Esophagus squamous epithelium (tissue), 5 donors: ENCODE results near the gene CLSTN3. TPM values are rescaled to one million over a fixed set of nuclear protein-coding genes. Genes with fewer than 3 reads are reported as not detected.

Experiments
- DNase-seq: peaks from one replicate; lab custom pipeline; 2025; lab: John Stamatoyannopoulos, UW
- H3K27ac ChIP-seq, 4 donors: fragments of 200-600 bp; sonication (generic); one replicate each; pipeline ENCODE4 v1.5.1; 2016 to 2019; ENCODE audit warnings: mild to moderate bottlenecking in 1 of 4
- H3K27me3 ChIP-seq, 4 donors: fragments of 200-600 bp; sonication (generic); 1 replicate in 3 of 4; 2 replicates in 1 of 4; pipeline versions ENCODE4 v1.5.1 to v1.6.0; 2017 to 2021; ENCODE audit warnings: antibody characterized with exemption in 1 of 4
- H3K36me3 ChIP-seq, 3 donors: fragments of 200-600 bp; sonication (generic); one replicate each; pipeline ENCODE4 v1.5.1; 2016 to 2019
- H3K4me1 ChIP-seq, 3 donors: fragments of 200-600 bp; sonication (generic); one replicate each; pipeline ENCODE4 v1.5.1; 2017 to 2019
- H3K4me3 ChIP-seq, 4 donors: fragments of 200-600 bp; sonication (generic); 1 replicate in 3 of 4; 2 replicates in 1 of 4; pipeline ENCODE4 v1.5.1; 2016 to 2019; ENCODE audit warnings: mild to moderate bottlenecking in 2 of 4, moderate library complexity in 1 of 4
- H3K9me3 ChIP-seq, 3 donors: fragments of 200-600 bp; sonication (generic); one replicate each; pipeline ENCODE4 v1.5.1; 2016 to 2019
- CTCF ChIP-seq, 6 experiments: fragments of 450-650 bp in 4 of 6; fragments of 200-600 bp in 2 of 6; sonication (generic) in 2 of 6; IDR thresholded peaks; one replicate each; pipeline ENCODE4 v1.5.1; 2016 to 2019; ENCODE audit warnings: antibody characterized with exemption in 6 of 6, mild to moderate bottlenecking in 4 of 6, moderate library complexity in 4 of 6
- POLR2A ChIP-seq, 4 donors: fragments of 450-650 bp; IDR thresholded peaks; one replicate each; pipeline ENCODE4 v1.6.1; 2017; ENCODE audit warnings: antibody characterized with exemption in 4 of 4, mild to moderate bottlenecking in 4 of 4, moderate library complexity in 3 of 4
- WGBS, 2 donors: methylation state at CpG; one replicate each; pipeline ENCODE4 v1.1.5; 2018; 5-methylcytosine and 5-hydroxymethylcytosine counted together
- intact Hi-C: fragments of 100-400 bp; cut with DNase I; formaldehyde crosslinking; loops from one replicate; pipeline ENCODE4 v1.15.0; 2022
- total RNA-seq, 4 donors: library from RNA; depleted of rRNA; stranded (reverse); fragments of >200 nt; gene quantifications; one replicate each; pipeline ENCODE4 v1.1.0, GENCODE V29; 2016
- donor health status: DM: yes; HTN: yes; CAD: no.

CLSTN3 gene
- total RNA-seq, 4 donors from 2014 or later, result 4.8 to 12.4 (median 9.5) TPM

GRCh38 chr12:7108003-7108795 lies 22.0 kb upstream of the CLSTN3 start:
- H3K36me3 ChIP-seq, result peaks cover 0 to 20% (median 0%) of the 10 kb centered on the region in 3 donors
- TF ChIP-seq POLR2A (IDR thresholded peaks at IDR 0.05), result peak in 2 of 4 donors; percentile 55 to 74
- TF ChIP-seq CTCF (IDR thresholded peaks at IDR 0.05), result no peak
- peak overlapping the region; percentile 87 to 98 (median 95) for H3K27ac ChIP-seq
- H3K4me1 ChIP-seq, result peaks cover 15 to 56% (median 22%) of the 10 kb centered on the region in 3 donors
- H3K27me3 ChIP-seq, result no peaks in the 10 kb centered on the region
- DNase-seq, result peak; percentile 33
- peak overlapping the region; percentile 43 to 86 (median 68) for H3K4me3 ChIP-seq
- H3K9me3 ChIP-seq, result no peaks in the 10 kb centered on the region
- intact Hi-C loops, result no loop called here
- 0 to 3% methylated on average over 8 to 11 of the region's 30 CpGs for WGBS, 2 donors

GRCh38 chr12:7108796-7109571 lies 21.2 kb upstream of the CLSTN3 start, which contains the start of gene C1RL:
Gene C1RL (minus strand): TSS chr12:7109214. CDS start chr12:7109180, 34 bp downstream.
- DNase-seq, result peak; percentile 38
- 9 to 10% methylated on average over 13 to 15 of the region's 23 CpGs for WGBS, 2 donors
- intact Hi-C loops, result no loop called here
- peak; percentile 96 to 99 (median 99) for TF ChIP-seq CTCF (IDR thresholded peaks at IDR 0.05)
- TF ChIP-seq POLR2A (IDR thresholded peaks at IDR 0.05), result peak in 2 of 4 donors; percentile 8 to 13
- H3K27ac ChIP-seq, result peak within 1 kb of the TSS; percentile 87 to 98 (median 95)
- no peaks in the 10 kb centered on the region for H3K9me3 ChIP-seq
- peaks cover 15 to 63% (median 22%) of the 10 kb centered on the region in 3 donors for H3K4me1 ChIP-seq
- H3K4me3 ChIP-seq, result peak within 1 kb of the TSS; percentile 43 to 86 (median 68)
- H3K27me3 ChIP-seq, result no peaks in the 10 kb centered on the region
- peaks cover 0 to 12% (median 0%) of the 10 kb centered on the region in 3 donors for H3K36me3 ChIP-seq

- intact Hi-C loops, result no loop called here
- DNase-seq, result no peak
- WGBS, 2 donors, result 0 to 50% methylated on average over 1 to 5 of the region's 5 CpGs
These were observed 20.6 kb upstream of the CLSTN3 start for GRCh38 chr12:7109572-7109920.

GRCh38 chr12:7110661-7111060 lies 19.5 kb upstream of the CLSTN3 start:
- DNase-seq, result no peak
- Histone ChIP-seq H3K9me3 (no peaks in the 10 kb centered on the region), H3K27me3 (no peaks in the 10 kb centered on the region), H3K4me1 (peaks cover 15 to 63% (median 22%) of the 10 kb centered on the region in 3 donors), H3K27ac (peak overlapping the region in 1 of 4 donors; percentile 30), H3K4me3 (no peak overlapping the region), H3K36me3 (peaks cover 0 to 10% (median 8%) of the 10 kb centered on the region in 3 donors)
- WGBS, 2 donors, result 69 to 83% methylated on average over 5 of the region's 5 CpGs
- intact Hi-C loops, result no loop called here
- TF ChIP-seq POLR2A (IDR thresholded peaks at IDR 0.05) (no peak), CTCF (IDR thresholded peaks at IDR 0.05) (no peak)

More at GRCh38 chr12:7109572-7109920, 20.6 kb upstream of the CLSTN3 start:
- Histone ChIP-seq H3K4me3 (peak overlapping the region in 3 of 4 donors; percentile 64 to 86 (median 72)), H3K9me3 (no peaks in the 10 kb centered on the region), H3K27ac (peak overlapping the region; percentile 87 to 98 (median 95)), H3K27me3 (no peaks in the 10 kb centered on the region), H3K4me1 (peaks cover 15 to 63% (median 22%) of the 10 kb centered on the region in 3 donors), H3K36me3 (peaks cover 0 to 6% (median 0%) of the 10 kb centered on the region in 3 donors)
- no peak for TF ChIP-seq CTCF (IDR thresholded peaks at IDR 0.05)
- TF ChIP-seq POLR2A (IDR thresholded peaks at IDR 0.05), result no peak
